ENCODE data around the gene SHISAL1.

Gene SHISAL1

GRCh38 chr22:44298406-44299091, 14.2 kb downstream of the SHISAL1 start:
- no peak for DNase-seq

- no peak for DNase-seq
Observed at GRCh38 chr22:44297470-44298061, 15.2 kb downstream of the SHISAL1 start.

GRCh38 chr22:44295406-44295805, 17.3 kb downstream of the SHISAL1 start:
- no peak for DNase-seq

GRCh38 chr22:44293876-44294275, 18.9 kb downstream of the SHISAL1 start:
- DNase-seq: no peak

- no peak for DNase-seq
Observed at GRCh38 chr22:44293034-44293433, 19.7 kb downstream of the SHISAL1 start.

- no peak for DNase-seq
Observed at GRCh38 chr22:44292521-44292920, 20.2 kb downstream of the SHISAL1 start.

GRCh38 chr22:44291674-44292360, 20.9 kb downstream of the SHISAL1 start:
- no peak for DNase-seq

- DNase-seq: no peak
Observed at GRCh38 chr22:44291265-44291664, 21.5 kb downstream of the SHISAL1 start.

- no peak for DNase-seq
Observed at GRCh38 chr22:44289414-44290171, 23.2 kb downstream of the SHISAL1 start.

- DNase-seq: no peak
Observed at GRCh38 chr22:44288913-44289312, 23.8 kb downstream of the SHISAL1 start.

GRCh38 chr22:44287741-44288140, 25.0 kb downstream of the SHISAL1 start:
- no peak for DNase-seq

- no peak for DNase-seq
Observed at GRCh38 chr22:44287121-44287693, 25.5 kb downstream of the SHISAL1 start.

GRCh38 chr22:44286646-44287045, 26.1 kb downstream of the SHISAL1 start:
- DNase-seq: no peak

- DNase-seq: no peak
Observed at GRCh38 chr22:44284711-44285110, 28.0 kb downstream of the SHISAL1 start.

- no peak for DNase-seq
Observed at GRCh38 chr22:44281768-44282637, 30.7 kb downstream of the SHISAL1 start.

- DNase-seq: no peak
Observed at GRCh38 chr22:44280665-44281188, 32.0 kb downstream of the SHISAL1 start.

- DNase-seq: no peak
Observed at GRCh38 chr22:44279069-44279360, 33.7 kb downstream of the SHISAL1 start.

GRCh38 chr22:44278243-44279068, 34.3 kb downstream of the SHISAL1 start:
- DNase-seq: no peak

- no peak for DNase-seq
Observed at GRCh38 chr22:44277386-44278135, 35.2 kb downstream of the SHISAL1 start.

- no peak for DNase-seq
Observed at GRCh38 chr22:44276706-44277356, 35.9 kb downstream of the SHISAL1 start.

Measured in activated gamma-delta T cell (primary cell).